Panc1 (cell line): ENCODE results near the gene SNX3. TPM values are rescaled to one million over a fixed set of nuclear protein-coding genes. Genes with fewer than 3 reads are reported as not detected.

Source experiments
- ATAC-seq: fragments of 200-7000 bp; cut with Tn5 transposase; 2 replicates; pipeline ENCODE4 v1.9.1; 2020; ENCODE audit warnings: mild to moderate bottlenecking, moderate library complexity
- BruUV-seq: library from RNA; stranded (reverse); fragments of 400-500 nt; replicated peaks from 2 replicates; lab custom pipeline; 2021; lab: Mats Ljungman, UMichigan
- CTCF ChIA-PET: fragments of 300-600 bp; sonication (Branson Sonifier 250); formaldehyde crosslinking; loops from one replicate; lab custom pipeline; 2022; ENCODE audit warnings: antibody characterized with exemption; lab: Charles Lee
- POLR2A ChIA-PET: fragments of 300-600 bp; sonication (Branson Sonifier 250); formaldehyde crosslinking; loops from one replicate; lab custom pipeline; 2022; ENCODE audit warnings: antibody characterized with exemption; lab: Charles Lee
- DNase-seq: peaks from one replicate; pipeline ENCODE4 v3.0.0-alpha.2; 2010; ENCODE audit warnings: low read depth, low spot score
- H3K27ac ChIP-seq: 2 replicates; pipeline ENCODE4 v1.5.1; 2011; ENCODE audit warnings: mild to moderate bottlenecking, low read length, inconsistent platforms
- H3K27me3 ChIP-seq: fragments of 200-500 bp; sonication (Bioruptor generic); 2 replicates; pipeline ENCODE4 v1.6.0; 2014; ENCODE audit warnings: low read length, inconsistent platforms; ENCODE audit not compliant: control insufficient read depth, insufficient read depth
- H3K36me3 ChIP-seq: fragments of 200-500 bp; sonication (Bioruptor generic); 2 replicates; pipeline ENCODE4 v1.5.1; 2014; ENCODE audit warnings: inconsistent platforms, mild to moderate bottlenecking, low read length, moderate library complexity; ENCODE audit not compliant: control insufficient read depth, insufficient read depth
- H3K4me1 ChIP-seq: 2 replicates; pipeline ENCODE4 v1.5.1; 2011; ENCODE audit warnings: inconsistent platforms, mild to moderate bottlenecking, low read length, moderate library complexity; ENCODE audit not compliant: control insufficient read depth, insufficient read depth
- H3K4me3 ChIP-seq, 2 experiments: 2 replicates each; pipeline ENCODE4 v1.5.1; 2011 to 2012; ENCODE audit warnings: low read depth in 2 of 2, low read length in 2 of 2, mild to moderate bottlenecking in 2 of 2, inconsistent platforms in 1 of 2, moderate library complexity in 1 of 2
- H3K9me3 ChIP-seq: fragments of 200-500 bp; sonication (Bioruptor generic); 2 replicates; pipeline ENCODE4 v1.5.1; 2014; ENCODE audit warnings: low read depth, mild to moderate bottlenecking, inconsistent platforms, low read length, moderate library complexity; ENCODE audit not compliant: control insufficient read depth, insufficient read depth
- CTCF ChIP-seq: fragments of 450-650 bp; IDR thresholded peaks from 2 replicates; pipeline ENCODE4 v1.5.1; 2017; ENCODE audit warnings: mild to moderate bottlenecking
- POLR2AphosphoS5 ChIP-seq: IDR thresholded peaks from 2 replicates; pipeline ENCODE4 v1.6.1; 2012; ENCODE audit warnings: mild to moderate bottlenecking, low read depth, low read length, moderate library complexity
- REST ChIP-seq, 2 experiments: IDR thresholded peaks; 2 replicates each; pipeline ENCODE4 v1.6.1; 2011 to 2012; ENCODE audit warnings: low read depth in 2 of 2, control low read depth in 1 of 2, low read length in 1 of 2, mild to moderate bottlenecking in 1 of 2, moderate library complexity in 1 of 2; ENCODE audit not compliant: insufficient read depth in 1 of 2
- SIN3A ChIP-seq: IDR thresholded peaks from 2 replicates; pipeline ENCODE4 v1.6.1; 2012; ENCODE audit warnings: low read depth, mild to moderate bottlenecking, low read length, moderate library complexity, borderline replicate concordance; ENCODE audit not compliant: insufficient read depth
- TCF7L2 ChIP-seq: IDR thresholded peaks from 2 replicates; pipeline ENCODE4 v1.6.1; 2011; ENCODE audit warnings: mild to moderate bottlenecking, low read depth, low read length, inconsistent platforms
- in situ Hi-C: cut with HindIII; loops from 2 replicates; pipeline ENCODE4 v1.10.0; 2016; ENCODE audit warnings: low sequenced_read_pairs, low pct_unique_long_range_greater_than_20kb
- intact Hi-C: fragments of 100-400 bp; cut with micrococcal nuclease; formaldehyde crosslinking; loops from one replicate; pipeline ENCODE4 v1.10.0; 2022; ENCODE audit not compliant: unreplicated experiment
- total RNA-seq: library from RNA; stranded (reverse); gene quantifications from one replicate; pipeline ENCODE4 v1.2.1, GENCODE V29; 2021; ENCODE audit not compliant: unreplicated experiment

Gene SNX3
- total RNA-seq, 1 experiment from 2014 or later: 223 TPM

GRCh38 chr6:108254433-108255410 lies 6.1 kb downstream of the SNX3 start:
- no TSS peak for BruUV-seq
- Histone ChIP-seq H3K27ac (no peak overlapping the region), H3K4me1 (no peaks in the 10 kb centered on the region; the same call in 1 of the 2 replicates), H3K4me3 (no peak overlapping the region), H3K9me3 (no peaks in the 10 kb centered on the region), H3K36me3 (peaks cover 6% of the 10 kb centered on the region; the same call in 1 of the 2 replicates), H3K27me3 (no peaks in the 10 kb centered on the region)
- intact Hi-C loops: no loop called here
- in situ Hi-C loops: no loop called here
- DNase-seq (no peak), ATAC-seq (no peak)
- ChIA-PET POLR2A (no interaction called here), CTCF (no interaction called here)
- TF ChIP-seq POLR2AphosphoS5: no peak
- no peak for TF ChIP-seq TCF7L2
- TF ChIP-seq CTCF: no peak
- TF ChIP-seq SIN3A: no peak
- TF ChIP-seq REST (IDR thresholded peaks at IDR 0.05; ENCODE audit: insufficient read depth in 1 of 2, low read depth in 2 of 2, low read length in 1 of 2): no peak

- no peak for DNase-seq
- no peak overlapping the region for H3K4me3 ChIP-seq
- TF ChIP-seq TCF7L2: no peak
- TF ChIP-seq SIN3A: no peak
- no peak for TF ChIP-seq CTCF
- TF ChIP-seq REST (IDR thresholded peaks at IDR 0.05; ENCODE audit: insufficient read depth in 1 of 2, low read depth in 2 of 2, low read length in 1 of 2): no peak
- BruUV-seq: no TSS peak
- peaks cover 6% of the 10 kb centered on the region; the same call in 1 of the 2 replicates for H3K36me3 ChIP-seq
- in situ Hi-C loops (no loop called here), intact Hi-C loops (no loop called here)
- CTCF ChIA-PET: no interaction called here
- H3K9me3 ChIP-seq: no peaks in the 10 kb centered on the region
- H3K27me3 ChIP-seq: no peaks in the 10 kb centered on the region
- no peak overlapping the region for H3K27ac ChIP-seq
- H3K4me1 ChIP-seq: no peaks in the 10 kb centered on the region
- POLR2A ChIA-PET: interaction anchor here (0.7 kb wide), 2 partner anchors 46 to 660 kb away, joined by 4 to 12 read pairs; no protein-coding TSS in a partner anchor
- ATAC-seq: no peak
These were observed 7.6 kb downstream of the SNX3 start for GRCh38 chr6:108253241-108253640.
